H9 (cell line): ENCODE results near the gene GRID1. TPM values are rescaled to one million over a fixed set of nuclear protein-coding genes. Genes with fewer than 3 reads are reported as not detected.

Experiments used
- DNase-seq: peaks from one replicate; pipeline ENCODE4 v3.0.0-alpha.2; 2017
- H2AFZ ChIP-seq: one replicate; pipeline ENCODE4 v1.6.1; 2013; ENCODE audit warnings: mild to moderate bottlenecking, low read length, control low read depth, moderate library complexity
- H2AK5ac ChIP-seq: 2 replicates; pipeline ENCODE4 v1.6.1; 2013; ENCODE audit warnings: low read length, control low read depth, mixed read lengths; ENCODE audit not compliant: insufficient read length
- H2BK120ac ChIP-seq: one replicate; pipeline ENCODE4 v1.6.1; 2013; ENCODE audit warnings: low read depth, mild to moderate bottlenecking, low read length, control low read depth, inconsistent platforms; ENCODE audit not compliant: poor library complexity, severe bottlenecking
- H2BK12ac ChIP-seq: 2 replicates; pipeline ENCODE4 v1.6.1; 2013; ENCODE audit warnings: low read length, control low read depth, mixed read lengths, low read depth; ENCODE audit not compliant: insufficient read length
- H2BK15ac ChIP-seq: 2 replicates; pipeline ENCODE4 v1.6.1; 2013; ENCODE audit warnings: low read depth, low read length, control low read depth
- H2BK20ac ChIP-seq: one replicate; pipeline ENCODE4 v1.6.1; 2013; ENCODE audit warnings: low read depth, mild to moderate bottlenecking, low read length, control low read depth, inconsistent platforms; ENCODE audit not compliant: poor library complexity, severe bottlenecking
- H2BK5ac ChIP-seq: 2 replicates; pipeline ENCODE4 v1.6.1; 2013; ENCODE audit warnings: low read length, control low read depth, mixed read lengths; ENCODE audit not compliant: insufficient read length
- H3K14ac ChIP-seq: 2 replicates; pipeline ENCODE4 v1.6.1; 2013; ENCODE audit warnings: low read length, control low read depth; ENCODE audit not compliant: insufficient read depth
- H3K18ac ChIP-seq: 2 replicates; pipeline ENCODE4 v1.6.1; 2013; ENCODE audit warnings: low read depth, mild to moderate bottlenecking, mixed read lengths, low read length, control low read depth; ENCODE audit not compliant: insufficient read length
- H3K23ac ChIP-seq: 2 replicates; pipeline ENCODE4 v1.6.1; 2013; ENCODE audit warnings: low read length, control low read depth, mixed read lengths, low read depth; ENCODE audit not compliant: insufficient read length
- H3K23me2 ChIP-seq: 2 replicates; pipeline ENCODE4 v1.6.1; 2013; ENCODE audit warnings: low read depth, mild to moderate bottlenecking, mixed read lengths, low read length, control low read depth; ENCODE audit not compliant: insufficient read length, poor library complexity, severe bottlenecking
- H3K27ac ChIP-seq: 2 replicates; pipeline ENCODE4 v1.5.1; 2013; ENCODE audit warnings: low read length, control low read depth, mixed read lengths, low read depth; ENCODE audit not compliant: insufficient read length
- H3K27me3 ChIP-seq: 2 replicates; pipeline ENCODE4 v1.6.1; 2013; ENCODE audit warnings: low read length, control low read depth, inconsistent platforms; ENCODE audit not compliant: insufficient read depth
- H3K4ac ChIP-seq: 2 replicates; pipeline ENCODE4 v1.6.1; 2013; ENCODE audit warnings: low read depth, mild to moderate bottlenecking, control low read depth, inconsistent platforms, low read length, moderate library complexity
- H3K4me1 ChIP-seq: 2 replicates; pipeline ENCODE4 v1.6.1; 2013; ENCODE audit warnings: low read length, control low read depth, inconsistent platforms; ENCODE audit not compliant: insufficient read depth
- H3K4me2 ChIP-seq: 2 replicates; pipeline ENCODE4 v1.6.1; 2013; ENCODE audit warnings: low read length, control low read depth, mixed read lengths; ENCODE audit not compliant: insufficient read length, insufficient read depth
- H3K56ac ChIP-seq: 2 replicates; pipeline ENCODE4 v1.6.1; 2013; ENCODE audit warnings: low read depth, mild to moderate bottlenecking, mixed read lengths, low read length, control low read depth; ENCODE audit not compliant: insufficient read length
- H3K79me1 ChIP-seq: 2 replicates; pipeline ENCODE4 v1.6.1; 2013; ENCODE audit warnings: low read depth, mild to moderate bottlenecking, moderate library complexity, low read length, control low read depth, inconsistent platforms; ENCODE audit not compliant: insufficient read depth, poor library complexity, severe bottlenecking
- H3K79me2 ChIP-seq: 2 replicates; pipeline ENCODE4 v1.6.1; 2013; ENCODE audit warnings: low read length, control low read depth, inconsistent platforms; ENCODE audit not compliant: insufficient read depth
- H3K9ac ChIP-seq: 2 replicates; pipeline ENCODE4 v1.6.1; 2013; ENCODE audit warnings: low read length, control low read depth, mixed read lengths; ENCODE audit not compliant: insufficient read length; ENCODE audit errors: extremely low read depth
- H3K9me3 ChIP-seq: one replicate; pipeline ENCODE4 v1.6.1; 2013; ENCODE audit warnings: low read depth, low read length, inconsistent platforms; ENCODE audit not compliant: control insufficient read depth
- H3T11ph ChIP-seq: one replicate; pipeline ENCODE4 v1.6.1; 2013; ENCODE audit warnings: mild to moderate bottlenecking, low read length, control low read depth, inconsistent platforms
- H4K20me1 ChIP-seq: one replicate; pipeline ENCODE4 v1.6.1; 2013; ENCODE audit not compliant: control insufficient read depth, insufficient read length, insufficient read depth
- H4K5ac ChIP-seq: 2 replicates; pipeline ENCODE4 v1.6.1; 2013; ENCODE audit warnings: low read depth, mild to moderate bottlenecking, mixed read lengths, low read length, control low read depth; ENCODE audit not compliant: insufficient read length
- H4K8ac ChIP-seq: replicated peaks from 2 replicates; pipeline ENCODE4 v1.6.1; 2013; ENCODE audit warnings: low read length, control low read depth, mixed read lengths, low read depth; ENCODE audit not compliant: insufficient read length
- H4K91ac ChIP-seq: 2 replicates; pipeline ENCODE4 v1.6.1; 2013; ENCODE audit warnings: low read depth, mild to moderate bottlenecking, moderate library complexity, mixed read lengths, low read length, control low read depth; ENCODE audit not compliant: insufficient read length
- H3K27ac Mint-ChIP-seq, 3 experiments: 2 replicates in 2 of 3; 3 replicates in 1 of 3; pipeline ENCODE4 v1.8.0; 2020 to 2021; ENCODE audit warnings: mixed read lengths in 3 of 3, mild to moderate bottlenecking in 1 of 3, moderate library complexity in 1 of 3
- H3K27me3 Mint-ChIP-seq: 2 replicates; pipeline ENCODE4 v1.8.0; 2021; ENCODE audit warnings: low read depth, mild to moderate bottlenecking, moderate library complexity, mixed read lengths
- H3K36me3 Mint-ChIP-seq, 3 experiments: 2 replicates in 2 of 3; 3 replicates in 1 of 3; pipeline ENCODE4 v1.8.0; 2020 to 2021; ENCODE audit warnings: low read depth in 3 of 3, mixed read lengths in 3 of 3; ENCODE audit not compliant: insufficient read depth in 1 of 3
- H3K4me1 Mint-ChIP-seq, 2 experiments: 2 replicates each; pipeline ENCODE4 v1.8.0; 2020; ENCODE audit warnings: mixed read lengths in 2 of 2
- H3K4me3 Mint-ChIP-seq, 2 experiments: 2 replicates in 1 of 2; 3 replicates in 1 of 2; pipeline ENCODE4 v1.8.0; 2020 to 2021; ENCODE audit warnings: mild to moderate bottlenecking in 2 of 2, mixed read lengths in 2 of 2, moderate library complexity in 1 of 2
- H3K9me3 Mint-ChIP-seq, 2 experiments: 2 replicates in 1 of 2; 3 replicates in 1 of 2; pipeline ENCODE4 v1.8.0; 2020; ENCODE audit warnings: mild to moderate bottlenecking in 2 of 2, mixed read lengths in 2 of 2, moderate library complexity in 1 of 2
- WGBS: extraction: QIAGEN DNeasy Blood & Tissue Kit; methylation state at CpG from one replicate; pipeline ENCODE4 v1.1.7; 2013; ENCODE audit warnings: missing lambda C conversion rate, low lambda C conversion rate, mixed read lengths; ENCODE audit not compliant: insufficient read length; ENCODE audit errors: extremely low coverage; 5-methylcytosine and 5-hydroxymethylcytosine counted together
- total RNA-seq: library from RNA; stranded (reverse); gene quantifications from 2 replicates; pipeline ENCODE4 v1.2.1, GENCODE V29; 2021
- TF ChIP-seq, protein P1 (sequence below): fragments of 200-600 bp; sonication (generic); conservative IDR thresholded peaks from 3 replicates; pipeline ENCODE4 v1.8.0; 2021; ENCODE audit warnings: antibody characterized with exemption, mild to moderate bottlenecking

The GRID1 gene
- total RNA-seq, 1 experiment from 2014 or later: 0.35 TPM

DNA sequence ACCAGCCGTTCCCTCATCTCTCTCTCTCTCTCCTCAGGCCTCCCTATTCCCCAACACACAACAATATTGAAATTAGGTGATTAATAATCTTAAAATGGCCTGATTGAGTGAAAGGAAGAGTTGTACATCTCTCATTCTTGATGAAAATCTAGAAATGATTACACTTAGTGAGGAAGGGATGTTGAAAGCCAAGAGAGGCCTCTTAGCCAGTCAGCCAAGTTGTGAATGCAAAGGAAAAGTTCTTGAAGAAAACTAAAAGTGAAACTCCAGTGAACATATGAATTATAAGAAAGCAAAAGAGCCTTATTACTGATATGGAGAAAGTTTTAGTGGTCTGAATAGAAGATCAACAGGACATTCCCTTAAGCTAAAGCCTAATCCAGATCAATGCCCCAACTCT is 695.1 kb downstream of the GRID1 start:
- Mint-ChIP-seq H3K4me3 (no peak overlapping the region), H3K4me1 (peaks cover 21 to 23% of the 10 kb centered on the region in 2 experiments), H3K36me3 (peaks cover 6 to 23% (median 9%) of the 10 kb centered on the region in 3 experiments; a peak in 6 of 7 replicates), H3K27me3 (peaks cover 18% of the 10 kb centered on the region), H3K27ac (no peak overlapping the region), H3K9me3 (peaks cover 13 to 14% of the 10 kb centered on the region in 2 experiments)
- H3K23me2 ChIP-seq: no peaks in the 10 kb centered on the region
- no peak overlapping the region for H3K56ac ChIP-seq
- DNase-seq: no peak
- H3K4me2 ChIP-seq: no peak overlapping the region
- H2BK120ac ChIP-seq: no peak overlapping the region
- H3K79me2 ChIP-seq: no peaks in the 10 kb centered on the region
- no peak overlapping the region for H3K4ac ChIP-seq
- H2BK5ac ChIP-seq: no peak overlapping the region
- no peak overlapping the region for H4K5ac ChIP-seq
- H4K8ac ChIP-seq: no peak overlapping the region
- WGBS: no CpG with 5 or more reads among the region's 1 CpG
- no peak overlapping the region for H2BK20ac ChIP-seq
- H3K23ac ChIP-seq: no peak overlapping the region
- TF ChIP-seq, protein P1, sequence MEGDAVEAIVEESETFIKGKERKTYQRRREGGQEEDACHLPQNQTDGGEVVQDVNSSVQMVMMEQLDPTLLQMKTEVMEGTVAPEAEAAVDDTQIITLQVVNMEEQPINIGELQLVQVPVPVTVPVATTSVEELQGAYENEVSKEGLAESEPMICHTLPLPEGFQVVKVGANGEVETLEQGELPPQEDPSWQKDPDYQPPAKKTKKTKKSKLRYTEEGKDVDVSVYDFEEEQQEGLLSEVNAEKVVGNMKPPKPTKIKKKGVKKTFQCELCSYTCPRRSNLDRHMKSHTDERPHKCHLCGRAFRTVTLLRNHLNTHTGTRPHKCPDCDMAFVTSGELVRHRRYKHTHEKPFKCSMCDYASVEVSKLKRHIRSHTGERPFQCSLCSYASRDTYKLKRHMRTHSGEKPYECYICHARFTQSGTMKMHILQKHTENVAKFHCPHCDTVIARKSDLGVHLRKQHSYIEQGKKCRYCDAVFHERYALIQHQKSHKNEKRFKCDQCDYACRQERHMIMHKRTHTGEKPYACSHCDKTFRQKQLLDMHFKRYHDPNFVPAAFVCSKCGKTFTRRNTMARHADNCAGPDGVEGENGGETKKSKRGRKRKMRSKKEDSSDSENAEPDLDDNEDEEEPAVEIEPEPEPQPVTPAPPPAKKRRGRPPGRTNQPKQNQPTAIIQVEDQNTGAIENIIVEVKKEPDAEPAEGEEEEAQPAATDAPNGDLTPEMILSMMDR: no peak
- H3K27ac ChIP-seq: no peak overlapping the region
- H2AFZ ChIP-seq: no peak overlapping the region
- H3K79me1 ChIP-seq: no peaks in the 10 kb centered on the region
- no peak overlapping the region for H4K91ac ChIP-seq
- H3K14ac ChIP-seq: no peak overlapping the region
- H3K18ac ChIP-seq: no peak overlapping the region
- no peak overlapping the region for H2BK15ac ChIP-seq
- peaks cover 6% of the 10 kb centered on the region; the same call in 1 of the 2 replicates for H3K4me1 ChIP-seq
- H3K9ac ChIP-seq: no peak overlapping the region
- H2BK12ac ChIP-seq: no peak overlapping the region
- H3K27me3 ChIP-seq: no peaks in the 10 kb centered on the region
- no peaks in the 10 kb centered on the region for H4K20me1 ChIP-seq
- no peaks in the 10 kb centered on the region for H3K9me3 ChIP-seq
- no peak overlapping the region for H3T11ph ChIP-seq
- no peak overlapping the region for H2AK5ac ChIP-seq
